HFFc6 (cell line): ENCODE results near the gene COL4A2. TPM values are rescaled to one million over a fixed set of nuclear protein-coding genes. Genes with fewer than 3 reads are reported as not detected.

ENCODE experiments used
- DNase-seq: peaks from one replicate; pipeline ENCODE4 v3.0.0-alpha.2; 2018
- H3K27ac Mint-ChIP-seq: 2 replicates; pipeline ENCODE4 v1.8.0; 2020; ENCODE audit warnings: mild to moderate bottlenecking, mixed read lengths
- H3K27me3 Mint-ChIP-seq: 2 replicates; pipeline ENCODE4 v1.8.0; 2021; ENCODE audit warnings: mild to moderate bottlenecking, moderate library complexity, mixed read lengths; ENCODE audit not compliant: insufficient read depth
- H3K36me3 Mint-ChIP-seq: 2 replicates; pipeline ENCODE4 v1.8.0; 2021; ENCODE audit warnings: low read depth, mixed read lengths
- H3K4me1 Mint-ChIP-seq: 2 replicates; pipeline ENCODE4 v1.8.0; 2020; ENCODE audit warnings: low read depth, mixed read lengths
- H3K4me3 Mint-ChIP-seq: 2 replicates; pipeline ENCODE4 v1.8.0; 2020; ENCODE audit warnings: mild to moderate bottlenecking, moderate library complexity, mixed read lengths
- H3K9me3 Mint-ChIP-seq: 2 replicates; pipeline ENCODE4 v1.8.0; 2020; ENCODE audit warnings: mild to moderate bottlenecking, mixed read lengths
- total RNA-seq, 6 experiments: library from RNA; stranded (reverse); fragmentation: NEBNext Ultra II Directional; extraction: Animal tissue kit (Norgen Biotek cat#: 25700); gene quantifications; 2 replicates in 1 of 6; 3 replicates in 5 of 6; pipeline ENCODE4 v1.2.3, GENCODE V29; 2021
- TF ChIP-seq, protein P1 (sequence below): fragments of 200-600 bp; sonication (generic); IDR thresholded peaks from 2 replicates; pipeline ENCODE4 v1.5.0; 2021; ENCODE audit warnings: antibody characterized with exemption, mild to moderate bottlenecking

The COL4A2 gene
- total RNA-seq, 6 experiments from 2014 or later = 202 to 327 (median 217) TPM

DNA sequence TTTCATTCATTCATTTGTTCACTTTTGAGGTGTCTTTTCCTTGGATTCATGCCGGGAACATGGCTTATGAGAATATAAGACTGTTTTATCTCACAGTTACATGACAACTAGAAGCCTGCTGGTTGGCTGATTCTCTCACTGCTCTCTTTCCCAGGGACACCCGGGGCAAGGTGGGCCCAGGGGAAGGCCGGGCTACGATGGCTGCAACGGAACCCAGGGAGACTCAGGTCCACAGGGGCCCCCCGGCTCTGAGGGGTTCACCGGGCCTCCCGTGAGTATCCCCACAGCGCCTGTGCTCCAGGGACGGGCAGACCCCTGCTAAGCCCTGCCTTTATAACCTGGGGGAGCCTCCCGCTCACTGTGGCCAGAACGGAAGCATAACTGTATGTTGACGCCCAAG lies 121.2 kb downstream of the COL4A2 start:
- Mint-ChIP-seq H3K4me1 (peaks cover 19% of the 10 kb centered on the region), H3K27me3 (no peaks in the 10 kb centered on the region; the same call in 1 of the 2 replicates), H3K9me3 (no peaks in the 10 kb centered on the region), H3K27ac (no peak overlapping the region), H3K36me3 (peaks cover 61% of the 10 kb centered on the region), H3K4me3 (no peak overlapping the region)
- TF ChIP-seq, protein P1, sequence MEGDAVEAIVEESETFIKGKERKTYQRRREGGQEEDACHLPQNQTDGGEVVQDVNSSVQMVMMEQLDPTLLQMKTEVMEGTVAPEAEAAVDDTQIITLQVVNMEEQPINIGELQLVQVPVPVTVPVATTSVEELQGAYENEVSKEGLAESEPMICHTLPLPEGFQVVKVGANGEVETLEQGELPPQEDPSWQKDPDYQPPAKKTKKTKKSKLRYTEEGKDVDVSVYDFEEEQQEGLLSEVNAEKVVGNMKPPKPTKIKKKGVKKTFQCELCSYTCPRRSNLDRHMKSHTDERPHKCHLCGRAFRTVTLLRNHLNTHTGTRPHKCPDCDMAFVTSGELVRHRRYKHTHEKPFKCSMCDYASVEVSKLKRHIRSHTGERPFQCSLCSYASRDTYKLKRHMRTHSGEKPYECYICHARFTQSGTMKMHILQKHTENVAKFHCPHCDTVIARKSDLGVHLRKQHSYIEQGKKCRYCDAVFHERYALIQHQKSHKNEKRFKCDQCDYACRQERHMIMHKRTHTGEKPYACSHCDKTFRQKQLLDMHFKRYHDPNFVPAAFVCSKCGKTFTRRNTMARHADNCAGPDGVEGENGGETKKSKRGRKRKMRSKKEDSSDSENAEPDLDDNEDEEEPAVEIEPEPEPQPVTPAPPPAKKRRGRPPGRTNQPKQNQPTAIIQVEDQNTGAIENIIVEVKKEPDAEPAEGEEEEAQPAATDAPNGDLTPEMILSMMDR = no peak
- no peak for DNase-seq

DNA sequence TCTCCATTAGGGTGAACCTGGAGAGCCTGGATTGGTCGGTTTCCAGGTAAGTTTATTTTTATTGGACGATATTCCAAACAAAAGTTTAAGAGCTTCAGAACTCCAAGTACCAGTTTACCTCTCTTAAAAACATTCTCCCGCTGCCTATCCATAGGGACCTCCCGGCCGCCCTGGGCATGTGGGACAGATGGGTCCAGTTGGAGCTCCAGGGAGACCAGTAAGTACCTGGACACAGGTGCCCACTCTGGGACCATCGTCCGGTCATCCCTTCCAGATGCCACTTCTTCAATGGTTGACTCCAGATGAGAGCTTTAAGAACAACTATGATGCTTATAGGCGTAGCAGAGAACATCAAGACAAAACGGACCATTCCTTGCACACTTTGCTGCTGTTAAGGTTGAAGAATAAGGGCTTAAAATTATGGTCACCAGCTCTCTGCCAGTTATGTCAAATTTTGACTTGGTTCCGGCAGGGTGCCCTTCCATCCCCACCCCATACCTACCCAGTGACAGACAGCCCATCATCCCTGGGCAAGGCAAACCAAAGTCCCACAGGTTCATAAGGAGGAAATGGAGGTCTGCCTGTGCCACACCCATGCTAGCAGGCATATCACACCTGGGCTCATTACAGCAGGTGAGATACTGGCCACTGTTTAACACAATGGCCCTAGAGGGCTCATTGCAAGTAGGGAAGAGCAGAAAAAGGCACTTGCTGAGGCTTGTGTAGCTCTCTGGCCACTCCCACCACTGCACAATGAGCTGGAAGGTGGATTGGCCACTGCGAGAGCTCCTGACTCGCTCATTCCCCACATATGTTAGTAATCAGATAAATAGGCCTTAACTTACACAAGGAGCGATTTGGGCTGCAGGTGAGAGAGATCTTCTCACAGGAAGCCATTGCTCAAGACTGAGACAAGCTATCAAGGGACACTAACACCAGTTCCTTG lies 123.6 kb downstream of the COL4A2 start:
- no peak for DNase-seq
- Mint-ChIP-seq H3K27me3 (no peaks in the 10 kb centered on the region; the same call in 1 of the 2 replicates), H3K36me3 (peaks cover 52% of the 10 kb centered on the region), H3K9me3 (no peaks in the 10 kb centered on the region), H3K4me1 (peaks cover 5% of the 10 kb centered on the region), H3K4me3 (no peak overlapping the region), H3K27ac (no peak overlapping the region)
- TF ChIP-seq, protein P1 = no peak

DNA sequence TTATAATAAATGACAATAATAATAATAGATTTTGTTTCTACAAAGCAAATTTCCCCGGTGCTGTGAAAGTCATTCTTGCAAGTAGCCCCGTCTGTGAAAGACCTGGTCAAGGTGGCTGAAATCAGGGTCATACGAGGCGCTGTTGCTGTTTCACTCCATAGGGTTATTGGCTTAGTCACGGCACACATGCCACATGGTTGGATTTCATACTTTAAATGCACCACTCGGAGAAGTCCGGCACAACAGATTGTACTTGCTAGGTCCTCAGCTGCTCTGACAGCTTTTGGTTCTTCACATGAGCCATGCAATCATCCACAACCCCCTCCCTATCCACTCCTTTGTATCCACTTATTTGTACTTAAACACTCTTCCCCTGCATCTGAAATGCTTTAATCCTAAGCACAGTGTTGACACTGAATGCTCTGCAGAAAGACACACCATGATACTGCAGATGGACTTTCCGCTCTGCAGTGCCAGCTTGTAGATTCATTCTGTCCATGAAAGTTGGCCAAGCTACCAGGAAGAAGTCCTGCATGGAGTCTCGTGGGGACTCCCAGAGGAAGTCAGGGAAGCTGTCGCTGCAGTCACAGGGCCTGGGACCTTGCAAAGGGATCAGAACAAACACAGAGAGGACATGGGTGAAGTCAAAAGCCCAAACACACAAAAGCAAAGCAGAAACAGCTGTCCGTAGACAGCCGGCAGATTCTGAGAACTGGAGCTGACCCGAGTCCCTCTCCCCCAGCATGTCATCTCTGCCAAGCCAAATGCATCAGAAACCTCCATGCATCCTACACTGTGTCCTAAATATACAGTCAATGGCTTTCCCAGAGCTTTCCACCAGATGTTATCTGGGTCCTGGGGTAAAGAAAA lies 124.6 kb downstream of the COL4A2 start:
- no peak overlapping the region for H3K4me3 Mint-ChIP-seq
- peaks cover 48% of the 10 kb centered on the region for H3K36me3 Mint-ChIP-seq
- TF ChIP-seq, protein P1 = no peak
- DNase-seq = no peak
- H3K4me1 Mint-ChIP-seq = no peaks in the 10 kb centered on the region
- no peaks in the 10 kb centered on the region; the same call in 1 of the 2 replicates for H3K27me3 Mint-ChIP-seq
- no peak overlapping the region for H3K27ac Mint-ChIP-seq
- H3K9me3 Mint-ChIP-seq = no peaks in the 10 kb centered on the region

DNA sequence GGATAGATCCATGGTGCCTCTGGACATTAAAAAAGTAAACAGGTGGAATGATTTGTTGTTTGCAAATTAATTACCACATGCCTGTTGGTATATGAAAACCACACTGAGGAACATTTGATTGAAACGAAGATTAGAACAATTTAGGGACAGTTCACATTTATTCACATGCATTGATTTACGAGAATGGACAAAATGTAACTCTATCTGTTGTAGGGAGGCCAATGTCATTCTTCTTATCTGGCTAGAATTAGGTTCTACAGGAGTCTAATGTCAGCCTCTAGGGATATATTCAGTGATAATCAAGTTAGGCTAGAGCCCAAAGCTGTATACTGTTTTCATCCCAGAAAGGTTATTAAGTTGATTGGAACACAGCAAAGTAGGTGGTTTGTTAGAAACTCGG lies 125.4 kb downstream of the COL4A2 start:
- Mint-ChIP-seq H3K36me3 (peaks cover 50% of the 10 kb centered on the region), H3K4me3 (no peak overlapping the region), H3K27ac (no peak overlapping the region), H3K4me1 (no peaks in the 10 kb centered on the region), H3K9me3 (no peaks in the 10 kb centered on the region), H3K27me3 (no peaks in the 10 kb centered on the region; the same call in none of the 2 replicates)
- TF ChIP-seq, protein P1 = no peak
- DNase-seq = no peak

DNA sequence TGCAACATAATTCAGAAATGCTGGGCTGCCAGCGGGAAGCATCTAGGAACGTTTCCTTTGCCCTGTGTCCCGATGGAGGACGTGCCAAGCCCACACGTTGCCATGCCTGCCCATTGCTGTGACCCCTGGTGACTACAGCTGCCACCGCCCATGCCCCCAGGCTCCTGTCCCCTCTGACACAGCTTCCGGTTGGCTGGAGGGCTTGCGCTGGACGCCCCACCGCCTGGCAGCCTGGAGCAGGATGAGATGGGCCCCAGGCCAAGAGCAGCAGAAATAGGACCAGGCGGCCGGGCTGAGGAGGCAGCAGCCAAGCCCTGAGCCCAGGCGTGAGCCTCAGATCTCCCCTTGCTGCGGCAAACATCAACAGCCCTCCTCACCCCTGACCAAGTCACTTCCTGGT lies 125.9 kb downstream of the COL4A2 start:
- Mint-ChIP-seq H3K36me3 (peaks cover 54% of the 10 kb centered on the region), H3K27me3 (no peaks in the 10 kb centered on the region; the same call in none of the 2 replicates), H3K4me3 (no peak overlapping the region), H3K4me1 (no peaks in the 10 kb centered on the region), H3K27ac (no peak overlapping the region), H3K9me3 (no peaks in the 10 kb centered on the region)
- DNase-seq = no peak
- TF ChIP-seq, protein P1 = no peak
